NCI-H460 (cell line): Measurements from ENCODE around the gene CHST15. TPM values are rescaled to one million over a fixed set of nuclear protein-coding genes. Genes with fewer than 3 reads are reported as not detected.
"Not testable (repeated sequence)": the region's sequence is repeated elsewhere in the genome, so short reads cannot be mapped to it uniquely, and the experiment has no call there.

Experiments used
- DNase-seq: peaks from one replicate; pipeline ENCODE4 v3.0.0-alpha.2; 2016; ENCODE audit warnings: low read depth; ENCODE audit errors: extremely low read depth
- total RNA-seq: library from RNA; depleted of rRNA; stranded (reverse); fragments of >200 nt; shearing (Covaris generic); gene quantifications from 2 replicates; pipeline ENCODE4 v1.2.3, GENCODE V29; 2014

Gene CHST15
- total RNA-seq, 1 experiment from 2014 or later: 60.9 TPM

DNA sequence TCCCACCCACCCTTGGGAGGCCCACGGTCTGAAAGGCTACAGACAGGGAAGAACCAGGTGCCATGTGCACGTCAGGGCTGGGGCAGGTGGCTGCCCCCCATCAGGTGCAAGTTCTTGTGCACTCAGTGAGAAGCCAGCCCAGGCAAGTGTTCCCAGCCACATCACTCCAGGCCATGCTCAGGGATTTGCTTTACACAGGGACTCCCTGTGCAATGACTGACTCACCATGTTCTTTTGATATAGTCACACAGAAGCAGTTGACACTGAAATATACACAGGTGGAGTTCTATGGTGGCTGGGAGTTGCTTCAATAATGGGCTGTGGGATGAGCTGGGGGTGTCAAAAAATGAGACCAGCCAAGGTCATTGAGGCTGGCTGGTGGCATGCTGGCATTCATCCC is 8.0 kb upstream of the CHST15 start:
- DNase-seq: no peak

DNA sequence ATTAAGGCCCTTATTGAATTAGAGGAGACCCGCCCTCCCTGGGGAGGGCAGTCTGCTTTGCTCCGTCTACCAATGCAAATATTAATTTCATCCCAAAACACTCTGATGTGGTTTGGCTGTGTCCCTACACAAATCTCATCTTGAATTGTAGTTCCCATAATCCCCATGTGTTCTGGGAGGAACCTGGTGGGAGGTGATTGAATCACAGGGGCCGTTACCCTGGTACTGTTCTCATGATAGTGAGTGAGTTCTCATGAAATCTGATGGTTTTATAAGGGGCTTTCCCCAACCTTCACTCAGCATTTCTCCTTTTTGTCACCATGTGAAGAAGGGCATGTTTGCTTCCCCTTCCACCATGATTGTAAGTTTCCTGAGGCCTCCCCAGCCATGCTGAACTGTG is 7.3 kb upstream of the CHST15 start:
- not testable (repeated sequence) for DNase-seq

DNA sequence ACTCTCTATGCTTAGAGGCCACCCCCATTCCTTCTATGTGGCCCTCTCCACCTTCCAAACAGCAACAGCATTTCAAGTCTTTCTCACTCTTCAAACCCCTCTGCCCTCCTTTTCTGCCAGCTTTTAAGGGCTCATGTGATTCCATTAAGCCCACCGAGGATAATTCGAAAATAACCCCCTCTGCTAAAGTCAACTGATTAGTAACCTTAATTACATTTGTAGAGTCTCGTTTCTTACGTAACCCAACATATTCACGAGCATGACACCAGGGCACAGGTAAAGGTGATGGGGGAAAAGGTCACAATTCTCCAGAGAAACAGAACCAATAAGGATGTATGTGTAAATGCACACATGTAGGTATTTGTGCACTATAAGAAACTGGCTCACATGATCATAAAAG is 6.7 kb upstream of the CHST15 start:
- DNase-seq: no peak

DNA sequence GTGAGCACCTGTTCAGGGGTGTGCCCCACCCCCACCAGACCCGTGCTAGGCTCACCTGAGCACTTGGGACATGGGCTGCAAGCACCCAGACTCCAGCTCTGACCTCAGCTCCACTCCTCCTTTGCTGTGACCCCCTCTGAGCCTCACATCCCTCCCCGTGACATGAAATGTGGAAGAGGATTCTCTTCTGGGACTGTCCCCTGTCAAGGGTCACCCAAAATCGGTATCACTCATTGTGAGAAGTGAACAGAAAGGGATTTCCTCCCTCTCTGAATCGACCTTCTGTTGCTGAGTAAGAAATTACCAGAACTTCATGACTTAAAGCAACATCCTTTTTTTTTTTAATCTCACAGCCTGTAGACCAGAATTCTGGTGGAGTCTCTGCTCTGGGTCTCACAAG is 6.2 kb upstream of the CHST15 start:
- no peak for DNase-seq

DNA sequence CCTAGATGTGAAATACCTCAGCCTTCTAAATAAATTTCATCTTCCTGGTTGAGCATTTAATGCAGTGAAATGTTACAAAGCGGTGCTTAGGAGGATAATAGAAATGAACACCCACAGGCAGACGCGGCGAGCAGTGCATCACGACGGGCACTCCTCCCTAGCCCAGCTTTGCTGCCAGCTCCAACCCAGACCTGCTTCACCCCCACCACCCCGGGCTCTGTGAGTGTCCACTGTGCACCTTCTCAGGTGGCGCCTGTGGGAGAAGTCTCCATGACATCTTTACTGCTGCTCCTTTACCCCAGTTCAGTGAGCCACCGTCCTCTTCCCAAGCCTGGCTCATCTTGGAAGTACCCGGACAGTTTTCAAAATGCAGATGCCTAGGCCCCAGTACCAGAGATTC is 5.2 kb upstream of the CHST15 start:
- DNase-seq: no peak

DNA sequence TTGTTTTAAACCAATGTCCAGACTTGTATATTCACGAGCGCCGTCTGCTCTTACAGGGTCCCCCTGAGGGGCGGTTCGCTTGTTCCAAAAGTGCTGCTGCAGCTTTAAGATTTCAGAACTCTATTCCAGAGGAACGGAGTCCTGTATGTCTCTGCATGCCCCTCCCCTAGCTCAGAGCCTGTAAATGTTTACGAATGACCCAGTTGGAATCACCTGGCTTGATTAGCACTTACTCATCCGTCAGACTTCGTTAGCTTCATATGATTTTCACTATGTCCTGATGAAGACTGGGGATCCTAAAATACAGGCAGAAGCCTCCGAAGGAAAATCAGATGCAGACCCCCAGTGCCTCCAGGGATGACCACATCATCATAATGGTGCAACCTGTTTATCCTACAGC is 4.5 kb upstream of the CHST15 start:
- DNase-seq: no peak

DNA sequence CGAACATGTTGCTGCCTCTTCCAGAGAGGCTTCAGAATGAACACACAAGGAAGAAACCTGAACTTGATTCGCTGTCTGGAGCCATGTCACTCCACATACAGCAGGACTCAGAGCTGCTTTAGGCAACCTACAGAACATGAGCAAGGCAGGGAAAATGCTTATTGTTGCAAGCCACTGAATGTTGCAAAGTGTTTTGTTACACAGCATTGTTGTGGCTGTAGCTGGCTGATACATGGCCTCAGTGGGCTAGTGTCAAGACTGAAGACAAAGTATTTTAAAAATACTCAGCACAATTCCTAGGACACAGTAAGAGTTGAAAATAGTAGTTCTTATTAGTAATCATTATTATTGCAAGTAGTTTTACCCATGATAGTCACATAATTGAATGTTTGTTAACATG is 3.1 kb upstream of the CHST15 start:
- no peak for DNase-seq

DNA sequence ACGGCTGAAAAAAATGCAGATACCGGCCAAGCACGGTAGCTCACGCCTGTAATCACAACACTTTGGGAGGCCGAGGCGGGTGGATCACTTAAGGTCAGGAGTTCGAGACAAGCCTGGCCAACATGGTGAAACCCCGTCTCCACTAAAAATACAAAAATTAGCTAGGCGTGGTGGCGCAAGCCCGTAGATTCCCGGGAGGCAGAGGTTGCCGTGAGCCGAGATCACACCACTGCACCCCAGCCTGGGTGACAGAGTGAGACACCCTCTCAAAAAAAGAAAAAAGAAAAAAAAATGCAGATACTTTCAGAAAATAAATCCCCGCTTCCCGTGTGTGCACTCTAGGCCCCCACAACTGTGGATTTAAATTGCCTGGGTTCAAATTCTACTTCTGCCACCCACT is 2.4 kb upstream of the CHST15 start:
- DNase-seq: not testable (repeated sequence)

DNA sequence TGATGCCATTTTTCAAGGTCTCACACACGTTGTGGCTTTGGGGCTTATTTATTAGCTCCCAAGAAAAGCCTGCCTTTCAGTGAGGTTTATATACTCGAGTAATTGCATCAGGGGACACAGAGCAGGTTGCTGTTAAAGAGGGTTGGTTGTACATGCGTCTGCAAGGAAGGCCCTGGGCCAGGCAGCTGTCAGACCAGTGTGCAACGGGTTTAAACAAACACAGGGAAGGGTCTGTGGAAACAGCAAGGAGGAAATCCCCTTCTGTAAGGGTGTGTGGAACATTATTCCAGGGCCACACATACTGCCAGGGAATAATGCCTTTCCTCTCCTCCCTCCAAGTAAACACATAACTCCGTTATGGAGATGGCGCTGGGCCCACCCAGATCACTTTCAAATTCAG is 1.7 kb upstream of the CHST15 start:
- no peak for DNase-seq

DNA sequence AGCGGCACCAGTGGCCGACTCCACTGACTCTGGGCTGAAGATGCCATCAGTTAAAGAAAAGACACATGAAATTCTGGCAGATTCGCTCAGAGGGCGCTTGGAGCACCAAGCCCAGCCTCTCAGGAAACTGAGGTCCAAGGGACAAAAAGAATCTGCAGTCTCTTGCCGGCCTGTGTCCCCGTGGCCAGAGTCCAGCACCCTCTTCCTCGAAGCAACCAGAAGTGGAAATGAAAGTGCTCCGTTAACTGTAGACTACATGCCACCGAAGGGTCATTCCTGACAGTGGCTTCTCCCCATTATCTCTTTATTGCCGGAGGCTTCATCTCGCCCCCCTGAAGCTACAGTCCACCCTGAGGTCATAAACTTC is 1.0 kb upstream of the CHST15 start:
- no peak for DNase-seq

DNA sequence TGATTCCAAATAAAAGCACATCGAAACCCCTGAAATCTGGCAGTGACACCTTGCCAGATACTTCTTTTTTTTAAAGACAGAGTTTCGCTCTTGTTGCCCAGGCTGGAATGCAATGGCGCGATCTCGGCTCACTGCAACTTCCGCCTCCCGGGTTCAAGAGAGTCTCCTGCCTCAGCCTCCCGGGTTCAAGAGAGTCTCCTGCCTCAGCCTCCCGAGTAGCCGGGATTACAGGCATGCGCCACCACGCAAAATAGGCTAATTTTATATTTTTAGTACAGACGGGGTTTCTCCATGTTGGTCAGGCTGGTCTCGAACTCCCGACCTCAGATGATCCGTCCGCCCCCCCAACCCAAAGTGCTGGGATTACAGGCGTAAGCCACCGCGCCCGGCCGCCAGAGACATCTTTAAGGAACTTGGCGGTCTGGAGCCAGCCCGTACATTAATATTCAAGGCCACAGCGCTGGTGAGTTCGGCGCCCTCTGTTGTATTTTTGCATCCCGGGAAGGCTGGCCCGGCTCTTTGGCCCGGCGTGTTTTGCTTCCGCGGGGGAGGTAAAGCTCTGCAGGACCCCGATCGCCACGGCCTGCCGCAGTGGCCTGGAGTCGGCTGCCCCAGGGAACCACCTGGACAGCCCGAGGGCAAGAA is 498 bp upstream of the CHST15 start:
- not testable (repeated sequence) for DNase-seq

DNA sequence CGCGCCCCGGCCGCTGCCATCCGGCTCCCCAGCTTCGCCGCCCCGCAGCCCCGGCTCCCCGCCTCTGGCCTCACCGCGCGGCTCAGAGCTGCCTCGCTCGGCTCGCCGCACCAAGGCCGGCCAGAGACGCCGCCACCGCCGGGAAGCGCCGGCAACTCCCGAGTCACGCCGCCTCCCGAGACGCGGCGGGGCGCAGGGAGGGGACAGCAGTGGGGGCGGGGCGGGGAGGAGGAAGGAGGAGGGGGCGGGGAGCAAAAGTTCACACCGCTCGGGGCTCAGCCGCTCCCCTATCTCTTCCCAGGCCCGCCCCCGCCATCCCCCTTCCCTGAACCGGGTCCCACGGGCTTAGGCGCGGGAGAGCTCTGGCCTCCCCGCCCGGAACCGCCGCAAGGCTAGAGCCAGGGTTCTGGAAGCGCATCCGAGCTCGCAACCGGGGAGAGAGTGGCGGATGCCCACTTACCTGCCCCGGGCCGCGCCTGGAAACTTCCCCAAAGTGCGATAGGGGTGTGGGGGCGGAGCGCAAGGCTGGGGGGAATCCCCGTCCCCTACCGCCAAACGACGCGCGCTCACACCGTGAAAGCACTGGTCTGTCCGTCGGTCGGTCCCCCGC is 1.0 kb downstream of the CHST15 start:
- DNase-seq: peak; percentile 53

DNA sequence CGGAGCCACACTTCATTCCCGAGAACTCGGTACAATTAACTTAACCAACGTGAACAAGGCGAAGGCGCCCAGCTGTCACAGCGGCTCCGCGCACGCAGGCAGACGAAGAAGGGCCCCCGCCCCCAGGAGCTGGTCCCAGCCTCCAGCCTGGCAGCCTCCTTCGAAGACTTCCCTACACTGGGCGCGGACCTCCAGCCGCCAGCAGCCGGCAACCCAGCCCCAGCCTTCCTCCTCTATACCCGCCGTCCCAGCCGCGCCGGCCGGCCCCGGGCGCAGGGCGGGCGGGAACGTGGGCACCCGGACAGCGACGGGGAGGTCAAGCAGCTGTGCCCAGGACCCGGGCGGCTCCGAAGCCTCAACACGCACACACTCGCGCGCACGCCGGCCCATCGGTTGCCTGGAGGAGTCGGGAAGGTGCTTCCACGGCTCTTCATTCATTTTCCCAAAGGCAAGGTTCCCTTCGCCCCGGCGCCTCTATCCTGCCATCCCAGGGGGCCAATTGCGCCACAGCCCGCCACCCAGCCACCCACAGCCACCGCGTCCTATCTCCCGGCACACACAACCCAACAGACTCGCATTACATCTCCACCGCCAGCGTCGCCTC is 1.6 kb downstream of the CHST15 start:
- DNase-seq: no peak

DNA sequence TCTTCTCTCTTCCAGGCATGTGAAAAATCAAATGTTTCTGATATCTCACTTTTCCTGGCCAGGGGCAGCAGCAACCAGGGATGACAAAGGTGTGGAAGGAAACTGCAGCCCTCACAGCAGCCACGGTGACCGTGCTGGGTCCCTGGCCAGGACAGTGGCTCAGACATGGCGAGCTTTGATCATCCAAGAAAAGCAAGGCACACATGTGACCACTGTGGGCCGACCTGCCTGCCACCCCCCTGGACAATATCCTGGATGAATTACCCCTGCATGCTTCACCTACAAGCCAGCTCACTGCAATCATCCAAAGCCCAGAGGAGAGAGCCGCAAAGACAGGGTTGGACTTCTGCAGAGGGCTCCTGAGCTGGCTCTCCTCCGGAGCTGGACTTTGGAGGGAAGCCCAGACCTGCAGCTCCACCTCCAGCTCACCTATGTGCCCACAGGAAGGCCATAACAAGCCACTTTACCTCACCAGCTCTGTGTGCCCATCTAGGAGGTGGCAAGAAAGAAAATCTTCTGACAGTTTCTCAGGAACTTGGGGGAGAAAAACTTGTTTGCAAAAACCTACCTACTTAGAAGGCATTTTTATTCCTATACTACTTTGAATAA is 2.7 kb downstream of the CHST15 start:
- DNase-seq: no peak

DNA sequence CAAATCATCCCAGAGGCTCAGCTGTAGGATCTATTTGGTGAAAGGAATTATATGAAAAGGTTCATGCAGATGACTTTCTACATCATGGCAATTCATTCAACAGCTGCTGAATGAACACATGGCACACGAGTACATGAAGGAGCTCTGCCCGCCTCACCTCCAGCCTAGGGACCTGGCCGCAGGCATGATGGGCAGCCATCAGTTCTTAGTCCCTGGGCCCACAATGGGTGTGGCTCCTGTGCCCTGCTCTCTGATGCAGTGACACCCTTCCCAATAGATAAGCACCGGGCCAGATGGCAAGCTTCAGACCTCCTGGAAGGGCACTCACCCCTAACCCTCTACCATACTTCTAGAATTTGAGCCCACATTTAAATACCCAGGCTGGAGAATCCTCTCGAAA is 3.5 kb downstream of the CHST15 start:
- no peak for DNase-seq

DNA sequence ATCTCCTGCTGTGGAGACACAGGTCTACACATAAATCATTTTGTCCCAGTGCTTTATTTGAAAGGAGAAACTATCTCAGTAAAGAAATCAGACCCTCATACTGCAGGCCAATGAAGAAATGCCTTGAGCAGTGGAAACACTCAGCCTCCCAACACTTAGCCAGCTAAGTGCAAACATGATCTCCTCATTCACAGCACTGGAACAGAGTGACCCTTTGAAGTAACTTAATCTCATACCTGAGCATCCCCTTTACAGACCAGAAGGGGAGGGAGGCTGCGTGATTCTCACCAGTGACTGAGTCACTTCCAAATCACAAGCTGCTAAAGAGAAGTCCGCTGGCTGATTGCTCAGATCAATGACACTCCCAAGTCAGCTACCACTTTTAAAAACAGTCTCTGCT is 4.5 kb downstream of the CHST15 start:
- DNase-seq: no peak

DNA sequence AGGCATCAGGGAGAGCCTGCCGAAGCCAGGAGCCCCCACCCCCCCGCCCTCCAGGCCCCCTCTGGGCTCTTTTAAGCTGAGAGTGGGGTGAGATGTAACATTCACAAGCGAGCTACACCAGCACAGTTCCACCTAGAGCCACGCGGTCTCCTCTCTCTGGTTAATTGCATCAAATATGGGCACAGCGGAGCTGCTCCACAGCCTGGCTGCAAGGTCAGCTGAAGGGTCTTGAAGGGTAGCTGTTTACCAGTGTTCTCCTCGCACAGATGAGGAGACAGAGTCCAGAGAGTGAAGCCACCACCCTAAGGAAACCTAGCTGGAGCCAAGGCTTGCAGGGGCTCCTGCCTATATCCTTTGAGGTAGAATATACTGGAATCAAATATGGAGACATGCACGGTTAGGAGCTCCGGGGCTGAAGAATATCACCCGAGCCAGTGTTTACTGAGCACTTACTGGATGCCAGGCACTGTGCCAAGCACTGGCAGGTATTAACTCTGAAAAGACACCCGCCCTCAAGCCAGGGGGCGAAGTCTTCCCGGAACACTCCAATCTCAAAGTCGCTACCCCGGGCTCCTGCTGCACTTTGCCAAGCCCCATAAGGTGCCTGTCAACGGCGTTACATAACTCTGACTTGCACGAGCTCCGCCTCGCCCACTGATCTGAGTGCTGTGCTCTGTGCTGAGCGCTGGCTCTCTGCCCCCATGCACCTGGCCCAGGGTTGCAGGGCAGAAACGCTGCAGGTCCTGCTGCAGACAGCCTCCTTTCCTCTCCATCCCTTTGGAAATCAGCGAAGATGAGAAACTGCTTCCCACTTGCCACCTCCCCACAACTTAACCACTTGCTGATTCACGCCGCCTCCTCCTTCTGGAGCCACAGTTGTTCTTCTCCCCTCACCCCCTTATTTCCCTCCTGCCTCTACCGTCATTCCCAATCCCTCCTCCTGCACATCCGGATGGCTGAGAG is 5.4 kb downstream of the CHST15 start:
- DNase-seq: no peak

DNA sequence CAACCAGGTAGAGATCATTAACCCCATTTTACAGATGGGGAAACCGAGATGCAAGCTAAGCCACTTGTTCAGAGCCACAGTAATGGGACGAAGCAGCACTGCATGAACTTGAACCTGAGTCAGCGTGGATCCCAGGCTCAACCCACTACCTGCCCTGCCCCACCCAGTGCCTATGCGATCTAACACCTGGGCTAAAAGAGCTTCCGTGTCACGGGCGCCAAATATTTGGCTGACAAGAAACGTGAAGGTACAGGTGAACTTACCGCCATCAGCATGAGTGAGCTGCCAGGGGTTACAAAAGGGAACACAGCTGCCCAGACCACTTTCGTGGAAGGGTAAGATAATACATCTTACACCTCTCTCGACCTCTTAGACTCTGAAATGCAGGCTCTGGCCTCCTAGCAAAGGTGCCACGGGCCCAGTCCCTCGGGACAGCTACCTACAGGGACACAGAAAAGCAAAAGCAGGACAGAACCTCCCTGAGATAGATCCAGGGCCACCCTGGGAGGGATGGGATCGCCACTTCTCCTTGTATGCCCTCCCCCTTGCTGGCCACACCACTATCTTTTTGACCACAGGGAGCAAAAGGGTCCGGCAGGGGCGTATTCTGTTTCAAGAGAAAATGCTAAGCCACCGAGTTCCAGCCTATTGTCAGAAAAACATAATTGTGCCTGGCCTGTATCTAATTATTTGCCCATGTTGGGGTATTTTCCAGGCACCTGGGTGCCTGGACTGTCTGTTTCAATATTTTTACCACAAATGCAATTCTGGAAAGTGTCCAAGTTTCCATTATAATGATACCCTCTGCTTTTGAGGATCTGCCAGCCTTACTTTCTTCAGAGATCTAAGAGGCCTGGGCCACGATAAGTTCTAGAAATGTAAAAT is 6.4 kb downstream of the CHST15 start:
- no peak for DNase-seq

DNA sequence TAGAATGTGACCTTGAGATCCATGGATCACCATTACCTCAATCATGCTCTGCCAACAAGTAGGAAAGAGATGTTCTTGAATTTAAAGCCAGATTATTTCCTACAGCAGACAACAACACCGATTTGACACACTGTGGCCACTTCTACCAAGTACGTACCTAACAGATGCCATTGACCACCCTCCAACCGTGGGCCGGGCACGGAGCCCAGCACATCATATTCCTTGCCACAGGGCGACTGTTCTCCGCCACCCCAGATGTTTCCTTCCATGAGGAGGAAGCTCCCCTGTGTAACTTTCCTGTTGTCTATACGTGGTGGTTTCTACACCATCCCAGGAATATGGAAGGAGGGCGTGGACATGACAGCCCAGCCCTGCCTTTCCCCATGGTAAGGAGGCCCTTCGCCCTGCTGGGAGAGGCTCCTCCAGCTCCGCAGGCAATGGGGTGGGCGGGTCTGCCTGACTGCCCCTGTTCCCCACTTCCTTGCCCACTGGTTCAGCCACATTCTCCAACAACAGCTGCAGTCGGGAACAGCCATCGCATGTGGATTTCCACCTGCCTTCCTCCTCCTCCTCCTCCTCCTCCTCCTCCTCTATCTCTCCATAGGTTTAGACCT is 7.2 kb downstream of the CHST15 start:
- DNase-seq: no peak

DNA sequence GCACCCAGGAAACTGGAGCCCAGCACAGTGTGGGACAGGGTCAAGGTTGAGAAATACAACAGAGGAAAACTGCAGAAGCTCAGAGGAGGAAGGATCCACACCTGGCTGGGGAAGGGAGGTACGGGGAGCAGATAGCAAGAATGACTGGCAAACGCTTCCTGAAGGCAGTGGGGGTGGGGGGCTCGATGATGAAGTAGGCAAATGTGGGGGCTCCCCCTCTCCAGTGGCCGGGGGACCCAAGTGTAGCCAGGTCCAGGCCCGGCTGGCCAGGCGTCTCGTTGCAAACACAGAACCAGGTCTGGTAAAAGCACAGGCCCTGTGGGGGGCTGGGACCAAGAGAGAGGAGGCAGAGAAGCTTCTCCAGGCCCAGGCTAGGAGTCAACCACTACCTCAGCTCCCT is 7.7 kb downstream of the CHST15 start:
- DNase-seq: no peak
